ENCODE data around the gene ENTPD1.

The ENTPD1 gene

GRCh38 chr10:95833042-95833610, 77.2 kb downstream of the ENTPD1 start:
- DNase-seq: no peak

- no peak for DNase-seq
Measured at GRCh38 chr10:95834406-95834805, 78.4 kb downstream of the ENTPD1 start.

- no peak for DNase-seq
Measured at GRCh38 chr10:95835149-95835860, 79.3 kb downstream of the ENTPD1 start.

GRCh38 chr10:95835911-95836310, 79.9 kb downstream of the ENTPD1 start:
- DNase-seq: no peak

- no peak for DNase-seq
Measured at GRCh38 chr10:95836610-95837355, 80.8 kb downstream of the ENTPD1 start.

GRCh38 chr10:95837356-95837776, 81.4 kb downstream of the ENTPD1 start:
- DNase-seq: no peak

- no peak for DNase-seq
Measured at GRCh38 chr10:95837783-95838182, 81.8 kb downstream of the ENTPD1 start.

- no peak for DNase-seq
Measured at GRCh38 chr10:95840121-95840520, 84.2 kb downstream of the ENTPD1 start.

- DNase-seq: no peak
Measured at GRCh38 chr10:95840681-95841080, 84.7 kb downstream of the ENTPD1 start.

- DNase-seq: peak; percentile 71
Measured at GRCh38 chr10:95841661-95842498, 85.9 kb downstream of the ENTPD1 start.

GRCh38 chr10:95845411-95845810, 89.4 kb downstream of the ENTPD1 start:
- no peak for DNase-seq

GRCh38 chr10:95847007-95847406, 91.0 kb downstream of the ENTPD1 start:
- DNase-seq: no peak

GRCh38 chr10:95848841-95849240, 92.9 kb downstream of the ENTPD1 start:
- no peak for DNase-seq

GRCh38 chr10:95850791-95851190, 94.8 kb downstream of the ENTPD1 start:
- no peak for DNase-seq

- no peak for DNase-seq
Measured at GRCh38 chr10:95860166-95860940, 104.4 kb downstream of the ENTPD1 start.

- DNase-seq: no peak
Measured at GRCh38 chr10:95861386-95861785, 105.4 kb downstream of the ENTPD1 start.

- peak; percentile 66 for DNase-seq
Measured at GRCh38 chr10:95864906-95865813, 109.2 kb downstream of the ENTPD1 start.

GRCh38 chr10:95865814-95866466, 110.0 kb downstream of the ENTPD1 start:
- DNase-seq: no peak

- no peak for DNase-seq
Measured at GRCh38 chr10:95866467-95866842, 110.5 kb downstream of the ENTPD1 start.

- no peak for DNase-seq
Measured at GRCh38 chr10:95867866-95868265, 111.9 kb downstream of the ENTPD1 start.
